Activated CD8-positive, alpha-beta memory T cell treated with anti-CD3 and anti-CD28 coated beads, Interleukin-2, amount 50 U/mL, for 1 hour (primary cell): ENCODE results near the gene R3HDM1.
"Not testable (repeated sequence)": the region's sequence is repeated elsewhere in the genome, so short reads cannot be mapped to it uniquely, and the experiment has no call there.

Experiments
- DNase-seq: peaks from one replicate; pipeline ENCODE4 v3.0.0-alpha.2; 2020; ENCODE audit errors: extremely low read depth

R3HDM1 gene

GRCh38 chr2:135531231-135532197 is at the start of gene R3HDM1:
Gene R3HDM1 (plus strand): TSS chr2:135531484. CDS start chr2:135604846, 73,362 bp downstream.
- DNase-seq = peak; percentile 96

GRCh38 chr2:135485441-135485840 is 45.8 kb upstream of the R3HDM1 start:
- DNase-seq = no peak

GRCh38 chr2:135490376-135490775 is 40.9 kb upstream of the R3HDM1 start:
- DNase-seq = no peak

GRCh38 chr2:135494503-135494902 is 36.8 kb upstream of the R3HDM1 start:
- no peak for DNase-seq

GRCh38 chr2:135494917-135495316 is 36.4 kb upstream of the R3HDM1 start:
- no peak for DNase-seq

GRCh38 chr2:135498588-135498987 is 32.7 kb upstream of the R3HDM1 start:
- DNase-seq = not testable (repeated sequence)

- DNase-seq = no peak
Observed at GRCh38 chr2:135504811-135505210, 26.5 kb upstream of the R3HDM1 start.

GRCh38 chr2:135510577-135510976 is 20.7 kb upstream of the R3HDM1 start:
- DNase-seq = no peak

- DNase-seq = no peak
Observed at GRCh38 chr2:135512099-135512498, 19.2 kb upstream of the R3HDM1 start.

- DNase-seq = no peak
Observed at GRCh38 chr2:135525786-135526185, 5.5 kb upstream of the R3HDM1 start.

GRCh38 chr2:135528006-135528405 is 3.3 kb upstream of the R3HDM1 start:
- DNase-seq = no peak

- DNase-seq = peak; percentile 88
Observed at GRCh38 chr2:135530313-135531230, 712 bp upstream of the R3HDM1 start, which contains the start of gene ZRANB3. Gene ZRANB3 (minus strand): TSS chr2:135531218.

GRCh38 chr2:135532581-135532980 is 1.3 kb downstream of the R3HDM1 start:
- DNase-seq = no peak

- DNase-seq = not testable (repeated sequence)
Observed at GRCh38 chr2:135533545-135533944, 2.3 kb downstream of the R3HDM1 start.

GRCh38 chr2:135546436-135546835 is 15.2 kb downstream of the R3HDM1 start:
- DNase-seq = no peak

GRCh38 chr2:135547311-135547710 is 16.0 kb downstream of the R3HDM1 start:
- DNase-seq = no peak

GRCh38 chr2:135551356-135551755 is 20.1 kb downstream of the R3HDM1 start:
- no peak for DNase-seq

- DNase-seq = no peak
Observed at GRCh38 chr2:135552887-135553286, 21.6 kb downstream of the R3HDM1 start.

GRCh38 chr2:135555311-135555710 is 24.0 kb downstream of the R3HDM1 start:
- no peak for DNase-seq

- no peak for DNase-seq
Observed at GRCh38 chr2:135557530-135557929, 26.2 kb downstream of the R3HDM1 start.

- no peak for DNase-seq
Observed at GRCh38 chr2:135561925-135562324, 30.6 kb downstream of the R3HDM1 start.

- DNase-seq = no peak
Observed at GRCh38 chr2:135563793-135564192, 32.5 kb downstream of the R3HDM1 start.
